Smooth muscle cell (in vitro differentiated cells): Measurements from ENCODE around the gene CCL23. TPM values are rescaled to one million over a fixed set of nuclear protein-coding genes. Genes with fewer than 3 reads are reported as not detected.
A peak's percentile ranks its signal among the peaks of the same experiment; 100 is the strongest.

Source experiments
- DNase-seq: peaks from one replicate; lab custom pipeline; 2025; ENCODE audit not compliant: unreplicated experiment; lab: John Stamatoyannopoulos, UW
- H2AFZ ChIP-seq: fragments of 200-600 bp; sonication (generic); 2 replicates; pipeline ENCODE4 v1.6.0; 2016; ENCODE audit warnings: antibody characterized with exemption, low read depth, mild to moderate bottlenecking
- H3F3A ChIP-seq: fragments of 200-600 bp; sonication (generic); 2 replicates; pipeline ENCODE4 v1.6.0; 2017; ENCODE audit warnings: antibody characterized with exemption, low read depth
- H3K27ac ChIP-seq: fragments of 200-600 bp; sonication (generic); 2 replicates; pipeline ENCODE4 v1.5.1; 2016; ENCODE audit warnings: low read depth, mild to moderate bottlenecking
- H3K27me3 ChIP-seq: fragments of 200-600 bp; sonication (generic); 2 replicates; pipeline ENCODE4 v1.6.1; 2016; ENCODE audit warnings: low read depth, mild to moderate bottlenecking
- H3K36me3 ChIP-seq: fragments of 200-600 bp; sonication (generic); 2 replicates; pipeline ENCODE4 v1.5.1; 2016; ENCODE audit warnings: low read depth
- H3K4me1 ChIP-seq: fragments of 200-600 bp; sonication (generic); 2 replicates; pipeline ENCODE4 v1.5.1; 2016; ENCODE audit warnings: low read depth
- H3K4me2 ChIP-seq: fragments of 200-600 bp; sonication (generic); 2 replicates; pipeline ENCODE4 v1.6.0; 2016; ENCODE audit warnings: mild to moderate bottlenecking
- H3K4me3 ChIP-seq: fragments of 200-600 bp; sonication (generic); 2 replicates; pipeline ENCODE4 v1.5.1; 2016; ENCODE audit warnings: mild to moderate bottlenecking
- H3K79me2 ChIP-seq: fragments of 200-600 bp; sonication (generic); 2 replicates; pipeline ENCODE4 v1.6.0; 2016; ENCODE audit warnings: low read depth, mild to moderate bottlenecking
- H3K9ac ChIP-seq: fragments of 200-600 bp; sonication (generic); 2 replicates; pipeline ENCODE4 v1.6.0; 2016; ENCODE audit warnings: low read depth
- H3K9me3 ChIP-seq: fragments of 200-600 bp; sonication (generic); replicated peaks from 2 replicates; pipeline ENCODE4 v1.5.1; 2016; ENCODE audit warnings: low read depth
- H4K20me1 ChIP-seq: fragments of 200-600 bp; sonication (generic); 2 replicates; pipeline ENCODE4 v1.6.0; 2016; ENCODE audit warnings: low read depth
- WGBS: methylation state at CpG from one replicate; pipeline ENCODE4 v1.1.7; 2016; ENCODE audit warnings: low lambda C conversion rate; 5-methylcytosine and 5-hydroxymethylcytosine counted together
- polyA plus RNA-seq: library from polyadenylated mRNA; unstranded; fragments of >200 nt; fragmentation: Nextera tagmentation; extraction: Ambion mirVana; gene quantifications from 2 replicates; pipeline ENCODE4 v1.2.1, GENCODE V29; 2016
- total RNA-seq: library from RNA; depleted of rRNA; stranded (reverse); fragments of >200 nt; gene quantifications from 2 replicates; pipeline ENCODE4 v1.2.3, GENCODE V29; 2014
- TF ChIP-seq, protein P1 (sequence below): fragments of 200-600 bp; sonication (generic); IDR thresholded peaks from 2 replicates; pipeline ENCODE4 v1.5.1; 2017; ENCODE audit warnings: borderline replicate concordance, mild to moderate bottlenecking, antibody characterized with exemption; ENCODE audit not compliant: insufficient read depth, poor library complexity, severe bottlenecking

Gene CCL23
- total and polyA plus RNA-seq, 2 experiments from 2014 or later: not detected

- TF ChIP-seq, protein P1, sequence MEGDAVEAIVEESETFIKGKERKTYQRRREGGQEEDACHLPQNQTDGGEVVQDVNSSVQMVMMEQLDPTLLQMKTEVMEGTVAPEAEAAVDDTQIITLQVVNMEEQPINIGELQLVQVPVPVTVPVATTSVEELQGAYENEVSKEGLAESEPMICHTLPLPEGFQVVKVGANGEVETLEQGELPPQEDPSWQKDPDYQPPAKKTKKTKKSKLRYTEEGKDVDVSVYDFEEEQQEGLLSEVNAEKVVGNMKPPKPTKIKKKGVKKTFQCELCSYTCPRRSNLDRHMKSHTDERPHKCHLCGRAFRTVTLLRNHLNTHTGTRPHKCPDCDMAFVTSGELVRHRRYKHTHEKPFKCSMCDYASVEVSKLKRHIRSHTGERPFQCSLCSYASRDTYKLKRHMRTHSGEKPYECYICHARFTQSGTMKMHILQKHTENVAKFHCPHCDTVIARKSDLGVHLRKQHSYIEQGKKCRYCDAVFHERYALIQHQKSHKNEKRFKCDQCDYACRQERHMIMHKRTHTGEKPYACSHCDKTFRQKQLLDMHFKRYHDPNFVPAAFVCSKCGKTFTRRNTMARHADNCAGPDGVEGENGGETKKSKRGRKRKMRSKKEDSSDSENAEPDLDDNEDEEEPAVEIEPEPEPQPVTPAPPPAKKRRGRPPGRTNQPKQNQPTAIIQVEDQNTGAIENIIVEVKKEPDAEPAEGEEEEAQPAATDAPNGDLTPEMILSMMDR: peak; percentile 73
- H3K79me2 ChIP-seq: no peaks in the 10 kb centered on the region
- 48% methylated on average over 8 of the region's 8 CpGs for WGBS
- H2AFZ ChIP-seq: no peak overlapping the region
- H3K9ac ChIP-seq: no peak overlapping the region
- no peak overlapping the region for H3K4me2 ChIP-seq
- no peaks in the 10 kb centered on the region for H3K4me1 ChIP-seq
- no peak overlapping the region for H3K4me3 ChIP-seq
- H3K9me3 ChIP-seq: no peaks in the 10 kb centered on the region
- H4K20me1 ChIP-seq: no peaks in the 10 kb centered on the region
- H3F3A ChIP-seq: no peaks in the 10 kb centered on the region
- peak; percentile 31 for DNase-seq
- H3K36me3 ChIP-seq: no peaks in the 10 kb centered on the region
- H3K27ac ChIP-seq: no peak overlapping the region
- no peaks in the 10 kb centered on the region for H3K27me3 ChIP-seq
Observed at GRCh38 chr17:35969558-35970380, 48.0 kb downstream of the CCL23 start.

GRCh38 chr17:35968520-35969054, 49.2 kb downstream of the CCL23 start:
- WGBS: 85% methylated on average over 10 of the region's 10 CpGs
- H3K27me3 ChIP-seq: peaks cover under 1% of the 10 kb centered on the region
- no peak for DNase-seq
- no peak overlapping the region for H3K4me3 ChIP-seq
- TF ChIP-seq, protein P1: no peak
- H3F3A ChIP-seq: no peaks in the 10 kb centered on the region
- no peak overlapping the region for H3K4me2 ChIP-seq
- no peaks in the 10 kb centered on the region for H3K4me1 ChIP-seq
- no peaks in the 10 kb centered on the region for H3K79me2 ChIP-seq
- no peak overlapping the region for H2AFZ ChIP-seq
- H4K20me1 ChIP-seq: no peaks in the 10 kb centered on the region
- H3K9ac ChIP-seq: no peak overlapping the region
- no peaks in the 10 kb centered on the region for H3K36me3 ChIP-seq
- no peak overlapping the region for H3K27ac ChIP-seq
- H3K9me3 ChIP-seq: no peaks in the 10 kb centered on the region

GRCh38 chr17:35965272-35965671, 52.5 kb downstream of the CCL23 start:
- TF ChIP-seq, protein P1: no peak
- Histone ChIP-seq H3K9me3 (no peaks in the 10 kb centered on the region), H3K36me3 (no peaks in the 10 kb centered on the region), H3K4me3 (no peak overlapping the region), H3F3A (no peaks in the 10 kb centered on the region), H3K27me3 (peaks cover 7% of the 10 kb centered on the region), H3K4me1 (no peaks in the 10 kb centered on the region), H3K79me2 (no peaks in the 10 kb centered on the region), H4K20me1 (no peaks in the 10 kb centered on the region), H2AFZ (no peak overlapping the region), H3K9ac (no peak overlapping the region), H3K27ac (no peak overlapping the region), H3K4me2 (no peak overlapping the region)
- WGBS: 93% methylated on average over 7 of the region's 7 CpGs
- no peak for DNase-seq

- 92% methylated on average over 6 of the region's 6 CpGs for WGBS
- Histone ChIP-seq H3K4me2 (no peak overlapping the region), H3K27me3 (peaks cover 17% of the 10 kb centered on the region), H3K27ac (no peak overlapping the region), H2AFZ (no peak overlapping the region), H3K36me3 (no peaks in the 10 kb centered on the region), H3F3A (no peaks in the 10 kb centered on the region), H3K79me2 (no peaks in the 10 kb centered on the region), H3K4me3 (no peak overlapping the region), H4K20me1 (no peaks in the 10 kb centered on the region), H3K4me1 (no peaks in the 10 kb centered on the region), H3K9me3 (no peaks in the 10 kb centered on the region), H3K9ac (no peak overlapping the region)
- DNase-seq: no peak
- TF ChIP-seq, protein P1: no peak
Observed at GRCh38 chr17:35963663-35964062, 54.1 kb downstream of the CCL23 start.
